K562 (cell line): Measurements from ENCODE around the gene OR2J3.

ENCODE experiments used
- EP300 ChIP-seq: IDR thresholded peaks from 2 replicates; pipeline ENCODE4 v1.6.1; 2012; ENCODE audit warnings: low read length, improper control_type of control experiment
- KHSRP ChIP-seq: fragments of 450-650 bp; IDR thresholded peaks from 2 replicates; pipeline ENCODE4 v1.6.1; 2017
- SIN3A ChIP-seq, 2 experiments: fragments of 150-350 bp in 1 of 2; IDR thresholded peaks; 2 replicates each; pipeline ENCODE4 v1.6.1; 2011 to 2016; ENCODE audit warnings: borderline replicate concordance in 2 of 2, low read depth in 2 of 2, low read length in 2 of 2, mild to moderate bottlenecking in 2 of 2, moderate library complexity in 2 of 2; ENCODE audit not compliant: control insufficient read depth in 1 of 2
- SMARCC2 ChIP-seq: fragments of 450-650 bp; IDR thresholded peaks from 2 replicates; pipeline ENCODE4 v1.6.1; 2017; ENCODE audit warnings: antibody characterized with exemption, moderate library complexity, mild to moderate bottlenecking, low read depth
- ZNF12 ChIP-seq: sonication (generic); formaldehyde crosslinking; IDR thresholded peaks from 2 replicates; pipeline ENCODE4 v1.4.0; 2020; ENCODE audit warnings: mild to moderate bottlenecking, missing genetic modification reagents
- TF ChIP-seq, protein P1 (sequence below), 3 experiments: IDR thresholded peaks in 2 of 3; conservative IDR thresholded peaks in 1 of 3; 2 replicates each; pipeline ENCODE4 v1.5.1; 2011 to 2012; ENCODE audit warnings: low read length in 3 of 3, mild to moderate bottlenecking in 3 of 3, control low read depth in 2 of 3, improper control_type of control experiment in 1 of 3, inconsistent platforms in 1 of 3, low read depth in 1 of 3, mixed read lengths in 1 of 3, moderate library complexity in 1 of 3; ENCODE audit not compliant: insufficient read depth in 2 of 3
- TF ChIP-seq, protein P2 (sequence below), 2 experiments: fragments of 450-650 bp; IDR thresholded peaks; 2 replicates each; pipeline ENCODE4 v1.6.1; 2018; ENCODE audit warnings: mild to moderate bottlenecking in 2 of 2, low read depth in 1 of 2; ENCODE audit not compliant: partially characterized antibody in 2 of 2
- TF ChIP-seq, protein P3 (sequence below): sonication (generic); formaldehyde crosslinking; IDR thresholded peaks from 2 replicates; pipeline ENCODE4 v1.9.0; 2022; ENCODE audit warnings: mild to moderate bottlenecking, missing genetic modification reagents
- TF ChIP-seq, protein P4 (sequence below), 2 experiments: fragments of 450-650 bp in 1 of 2; sonication (generic) in 1 of 2; formaldehyde crosslinking; conservative IDR thresholded peaks; 2 replicates each; pipeline versions ENCODE4 v1.4.0 to v1.8.1; 2020 to 2022; ENCODE audit warnings: mild to moderate bottlenecking in 1 of 2, missing genetic modification reagents in 1 of 2

DNA sequence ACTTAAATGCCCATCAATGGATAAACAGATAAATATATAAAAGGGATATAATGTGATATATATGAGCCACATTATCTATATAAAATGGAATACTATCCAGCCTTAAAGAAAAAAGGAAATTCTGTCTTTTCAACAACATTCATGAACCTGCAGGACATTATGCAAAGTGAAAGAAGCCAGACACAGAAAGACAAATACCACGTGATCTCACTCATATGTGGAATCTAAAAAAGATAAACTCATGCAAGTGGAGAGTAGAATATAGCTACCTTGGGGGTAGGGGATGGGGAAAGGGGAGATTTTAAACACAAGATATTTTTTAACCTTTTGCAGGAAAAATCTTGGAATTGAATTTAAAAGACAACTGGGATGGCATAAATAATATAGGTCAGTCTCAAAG is 10.1 kb upstream of the OR2J3 start:
- no peak for TF ChIP-seq KHSRP
- no peak for TF ChIP-seq ZNF12
- TF ChIP-seq, protein P1, sequence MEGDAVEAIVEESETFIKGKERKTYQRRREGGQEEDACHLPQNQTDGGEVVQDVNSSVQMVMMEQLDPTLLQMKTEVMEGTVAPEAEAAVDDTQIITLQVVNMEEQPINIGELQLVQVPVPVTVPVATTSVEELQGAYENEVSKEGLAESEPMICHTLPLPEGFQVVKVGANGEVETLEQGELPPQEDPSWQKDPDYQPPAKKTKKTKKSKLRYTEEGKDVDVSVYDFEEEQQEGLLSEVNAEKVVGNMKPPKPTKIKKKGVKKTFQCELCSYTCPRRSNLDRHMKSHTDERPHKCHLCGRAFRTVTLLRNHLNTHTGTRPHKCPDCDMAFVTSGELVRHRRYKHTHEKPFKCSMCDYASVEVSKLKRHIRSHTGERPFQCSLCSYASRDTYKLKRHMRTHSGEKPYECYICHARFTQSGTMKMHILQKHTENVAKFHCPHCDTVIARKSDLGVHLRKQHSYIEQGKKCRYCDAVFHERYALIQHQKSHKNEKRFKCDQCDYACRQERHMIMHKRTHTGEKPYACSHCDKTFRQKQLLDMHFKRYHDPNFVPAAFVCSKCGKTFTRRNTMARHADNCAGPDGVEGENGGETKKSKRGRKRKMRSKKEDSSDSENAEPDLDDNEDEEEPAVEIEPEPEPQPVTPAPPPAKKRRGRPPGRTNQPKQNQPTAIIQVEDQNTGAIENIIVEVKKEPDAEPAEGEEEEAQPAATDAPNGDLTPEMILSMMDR (IDR thresholded peaks at IDR 0.05 in 2 of 3, conservative IDR thresholded peaks at IDR 0.05 in 1 of 3; ENCODE audit: insufficient read depth in 2 of 3, low read depth in 1 of 3, low read length in 3 of 3), result no peak
- TF ChIP-seq, protein P2, sequence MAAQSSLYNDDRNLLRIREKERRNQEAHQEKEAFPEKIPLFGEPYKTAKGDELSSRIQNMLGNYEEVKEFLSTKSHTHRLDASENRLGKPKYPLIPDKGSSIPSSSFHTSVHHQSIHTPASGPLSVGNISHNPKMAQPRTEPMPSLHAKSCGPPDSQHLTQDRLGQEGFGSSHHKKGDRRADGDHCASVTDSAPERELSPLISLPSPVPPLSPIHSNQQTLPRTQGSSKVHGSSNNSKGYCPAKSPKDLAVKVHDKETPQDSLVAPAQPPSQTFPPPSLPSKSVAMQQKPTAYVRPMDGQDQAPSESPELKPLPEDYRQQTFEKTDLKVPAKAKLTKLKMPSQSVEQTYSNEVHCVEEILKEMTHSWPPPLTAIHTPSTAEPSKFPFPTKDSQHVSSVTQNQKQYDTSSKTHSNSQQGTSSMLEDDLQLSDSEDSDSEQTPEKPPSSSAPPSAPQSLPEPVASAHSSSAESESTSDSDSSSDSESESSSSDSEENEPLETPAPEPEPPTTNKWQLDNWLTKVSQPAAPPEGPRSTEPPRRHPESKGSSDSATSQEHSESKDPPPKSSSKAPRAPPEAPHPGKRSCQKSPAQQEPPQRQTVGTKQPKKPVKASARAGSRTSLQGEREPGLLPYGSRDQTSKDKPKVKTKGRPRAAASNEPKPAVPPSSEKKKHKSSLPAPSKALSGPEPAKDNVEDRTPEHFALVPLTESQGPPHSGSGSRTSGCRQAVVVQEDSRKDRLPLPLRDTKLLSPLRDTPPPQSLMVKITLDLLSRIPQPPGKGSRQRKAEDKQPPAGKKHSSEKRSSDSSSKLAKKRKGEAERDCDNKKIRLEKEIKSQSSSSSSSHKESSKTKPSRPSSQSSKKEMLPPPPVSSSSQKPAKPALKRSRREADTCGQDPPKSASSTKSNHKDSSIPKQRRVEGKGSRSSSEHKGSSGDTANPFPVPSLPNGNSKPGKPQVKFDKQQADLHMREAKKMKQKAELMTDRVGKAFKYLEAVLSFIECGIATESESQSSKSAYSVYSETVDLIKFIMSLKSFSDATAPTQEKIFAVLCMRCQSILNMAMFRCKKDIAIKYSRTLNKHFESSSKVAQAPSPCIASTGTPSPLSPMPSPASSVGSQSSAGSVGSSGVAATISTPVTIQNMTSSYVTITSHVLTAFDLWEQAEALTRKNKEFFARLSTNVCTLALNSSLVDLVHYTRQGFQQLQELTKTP (IDR thresholded peaks at IDR 0.05; ENCODE audit: low read depth in 1 of 2, partially characterized antibody in 2 of 2), result no peak
- TF ChIP-seq EP300, result no peak
- TF ChIP-seq, protein P3, sequence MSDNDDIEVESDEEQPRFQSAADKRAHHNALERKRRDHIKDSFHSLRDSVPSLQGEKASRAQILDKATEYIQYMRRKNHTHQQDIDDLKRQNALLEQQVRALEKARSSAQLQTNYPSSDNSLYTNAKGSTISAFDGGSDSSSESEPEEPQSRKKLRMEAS (CRISPR knock-in tag), result no peak
- TF ChIP-seq, protein P4, sequence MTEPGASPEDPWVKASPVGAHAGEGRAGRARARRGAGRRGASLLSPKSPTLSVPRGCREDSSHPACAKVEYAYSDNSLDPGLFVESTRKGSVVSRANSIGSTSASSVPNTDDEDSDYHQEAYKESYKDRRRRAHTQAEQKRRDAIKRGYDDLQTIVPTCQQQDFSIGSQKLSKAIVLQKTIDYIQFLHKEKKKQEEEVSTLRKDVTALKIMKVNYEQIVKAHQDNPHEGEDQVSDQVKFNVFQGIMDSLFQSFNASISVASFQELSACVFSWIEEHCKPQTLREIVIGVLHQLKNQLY (CRISPR knock-in tag; conservative IDR thresholded peaks at IDR 0.05), result no peak
- TF ChIP-seq SIN3A (IDR thresholded peaks at IDR 0.05; ENCODE audit: borderline replicate concordance in 2 of 2, control insufficient read depth in 1 of 2, low read depth in 2 of 2, low read length in 2 of 2), result no peak
- no peak for TF ChIP-seq SMARCC2
